Naive thymus-derived CD4-positive, alpha-beta T cell (primary cell): ENCODE data around the gene NRN1. TPM values are rescaled to one million over a fixed set of nuclear protein-coding genes. Genes with fewer than 3 reads are reported as not detected.

Source experiments
- ATAC-seq: fragments of 150-1000 bp; cut with Tn5 transposase; 2 replicates; pipeline ENCODE4 v1.10.0; 2021; ENCODE audit warnings: mild to moderate bottlenecking, moderate library complexity
- CTCF ChIA-PET: fragments of 350-600 bp; sonication (Branson Sonifier 250); formaldehyde crosslinking; loops from one replicate; lab custom pipeline; 2021; ENCODE audit warnings: antibody characterized with exemption; lab: Charles Lee
- POLR2A ChIA-PET: fragments of 350-600 bp; sonication (Branson Sonifier 250); formaldehyde crosslinking; loops from one replicate; lab custom pipeline; 2021; ENCODE audit warnings: antibody characterized with exemption, inconsistent platforms; lab: Charles Lee
- DNase-seq, 9 donors: peaks; one replicate each; pipeline versions ENCODE4 v3.0.0 to v3.0.0-alpha.2; 2020 to 2022; ENCODE audit warnings: mixed read lengths in 1 of 9
- H3K27ac ChIP-seq: one replicate; pipeline ENCODE4 v1.7.0; 2013; ENCODE audit warnings: mild to moderate bottlenecking, low read depth, low read length, moderate library complexity
- H3K27me3 ChIP-seq, 2 donors: one replicate each; pipeline ENCODE4 v1.7.0; 2013; ENCODE audit warnings: low read length in 2 of 2, mild to moderate bottlenecking in 2 of 2, moderate library complexity in 2 of 2; ENCODE audit not compliant: control insufficient read depth in 2 of 2, insufficient read depth in 2 of 2
- H3K36me3 ChIP-seq, 3 experiments: 1 replicate in 2 of 3; 2 replicates in 1 of 3; pipeline ENCODE4 v1.7.0; 2013; ENCODE audit warnings: low read length in 3 of 3, mild to moderate bottlenecking in 3 of 3, moderate library complexity in 1 of 3; ENCODE audit not compliant: insufficient read depth in 3 of 3, control insufficient read depth in 2 of 3
- H3K4me1 ChIP-seq, 2 donors: one replicate each; pipeline ENCODE4 v1.7.0; 2013; ENCODE audit warnings: low read length in 2 of 2, mild to moderate bottlenecking in 2 of 2, moderate library complexity in 1 of 2; ENCODE audit not compliant: control insufficient read depth in 2 of 2, insufficient read depth in 2 of 2
- H3K4me3 ChIP-seq: 2 replicates; pipeline ENCODE4 v1.7.0; 2013; ENCODE audit warnings: mild to moderate bottlenecking, low read length
- H3K9me3 ChIP-seq, 3 experiments: 1 replicate in 2 of 3; 2 replicates in 1 of 3; pipeline ENCODE4 v1.7.0; 2013; ENCODE audit warnings: low read length in 3 of 3; ENCODE audit not compliant: control insufficient read depth in 2 of 3
- H3K27ac Mint-ChIP-seq, 9 donors: one replicate each; pipeline ENCODE4 v1.8.0; 2020 to 2022; ENCODE audit warnings: mixed read lengths in 9 of 9, mild to moderate bottlenecking in 8 of 9, moderate library complexity in 5 of 9, inconsistent platforms in 2 of 9
- H3K27me3 Mint-ChIP-seq, 5 donors: one replicate each; pipeline ENCODE4 v1.8.0; 2021 to 2022; ENCODE audit warnings: mixed read lengths in 5 of 5, mild to moderate bottlenecking in 1 of 5
- H3K36me3 Mint-ChIP-seq, 5 donors: one replicate each; pipeline ENCODE4 v1.8.0; 2020 to 2022; ENCODE audit warnings: mixed read lengths in 5 of 5, mild to moderate bottlenecking in 3 of 5, inconsistent platforms in 1 of 5
- H3K4me1 Mint-ChIP-seq, 7 donors: one replicate each; pipeline ENCODE4 v1.8.0; 2020 to 2022; ENCODE audit warnings: mixed read lengths in 7 of 7, mild to moderate bottlenecking in 3 of 7, inconsistent platforms in 1 of 7
- H3K4me3 Mint-ChIP-seq, 10 donors: one replicate each; pipeline ENCODE4 v1.8.0; 2020 to 2022; ENCODE audit warnings: mild to moderate bottlenecking in 10 of 10, mixed read lengths in 10 of 10, moderate library complexity in 6 of 10, inconsistent platforms in 2 of 10
- H3K9me3 Mint-ChIP-seq, 11 donors: one replicate each; pipeline ENCODE4 v1.8.0; 2020 to 2022; ENCODE audit warnings: mixed read lengths in 11 of 11, mild to moderate bottlenecking in 4 of 11, inconsistent platforms in 1 of 11, moderate library complexity in 1 of 11
- intact Hi-C, 2 donors: fragments of 100-400 bp; cut with micrococcal nuclease; formaldehyde crosslinking; loops; one replicate each; pipeline ENCODE4 v1.15.1; 2023
- polyA plus RNA-seq, 2 donors: library from polyadenylated mRNA; unstranded; fragments of 300-500 nt; fragmentation: Illumina TruSeq; gene quantifications; one replicate each; pipeline ENCODE4 v1.2.3, GENCODE V29; 2021
- total RNA-seq, 6 experiments: library from RNA in 5 of 6; stranded (reverse) in 5 of 6; gene quantifications; 1 replicate in 5 of 6; 2 replicates in 1 of 6; pipeline ENCODE4 v1.2.3 and lab custom pipeline; 2021 to 2026

NRN1 gene
- total and polyA plus RNA-seq, 7 experiments from 2014 or later = 0.19 to 9.1 (median 0.34) TPM; not detected in 2

- DNase-seq (peak in 2 of 9 donors; percentile 20 to 28), ATAC-seq (no peak)
- Mint-ChIP-seq H3K27me3 (peaks cover 85 to 98% (median 90%) of the 10 kb centered on the region in 5 donors), H3K36me3 (peaks cover 0 to 34% (median 6%) of the 10 kb centered on the region in 5 donors), H3K4me3 (peak overlapping the region; percentile 46 to 90 (median 77)), H3K9me3 (peaks cover 0 to 51% (median 20%) of the 10 kb centered on the region in 11 donors), H3K27ac (peak overlapping the region in 7 of 9 donors; percentile 20 to 81 (median 52)), H3K4me1 (peaks cover 47 to 89% (median 74%) of the 10 kb centered on the region in 7 donors)
- ChIA-PET CTCF (interaction anchor here (1.0 kb wide), 1 partner anchor 560 kb away, joined by 3 read pairs; no protein-coding TSS in a partner anchor), POLR2A (interaction anchor here (1.0 to 1.4 kb wide), 2 partner anchors 9 to 335 kb away, joined by 3 to 4 read pairs; no protein-coding TSS in a partner anchor)
- peaks cover 77 to 90% of the 10 kb centered on the region in 2 donors for H3K27me3 ChIP-seq
- intact Hi-C loops = loop anchor here (5.0 to 10.0 kb wide), 6 partner anchors 336 to 1986 kb away; partner anchors contain the start of genes BMP6 (in 1 of the 2) and DSP (in 1 of the 2)
- peak overlapping the region; percentile 46 for H3K4me3 ChIP-seq
- H3K36me3 ChIP-seq = no peaks in the 10 kb centered on the region
- peaks cover 16 to 64% of the 10 kb centered on the region in 2 donors for H3K4me1 ChIP-seq
- H3K9me3 ChIP-seq = peaks cover 0 to 15% (median 3%) of the 10 kb centered on the region in 3 experiments
- no peak overlapping the region for H3K27ac ChIP-seq
Measured at GRCh38 chr6:6002848-6003620, 3.7 kb downstream of the NRN1 start.

- Mint-ChIP-seq H3K4me3 (peak overlapping the region; percentile 46 to 90 (median 77)), H3K4me1 (peaks cover 47 to 89% (median 77%) of the 10 kb centered on the region in 7 donors), H3K27me3 (peaks cover 84 to 97% (median 90%) of the 10 kb centered on the region in 5 donors), H3K9me3 (peaks cover 0 to 50% (median 22%) of the 10 kb centered on the region in 11 donors), H3K27ac (peak overlapping the region in 6 of 9 donors; percentile 40 to 81 (median 64)), H3K36me3 (peaks cover 0 to 34% (median 6%) of the 10 kb centered on the region in 5 donors)
- H3K36me3 ChIP-seq = no peaks in the 10 kb centered on the region
- H3K4me1 ChIP-seq = peaks cover 15 to 63% of the 10 kb centered on the region in 2 donors
- H3K9me3 ChIP-seq = peaks cover 0 to 15% (median 3%) of the 10 kb centered on the region in 3 experiments
- no peak overlapping the region for H3K4me3 ChIP-seq
- ChIA-PET CTCF (interaction anchor here (1.0 kb wide), 1 partner anchor 559 kb away, joined by 3 read pairs; no protein-coding TSS in a partner anchor), POLR2A (no interaction called here)
- intact Hi-C loops = loop anchor here (5.0 to 10.0 kb wide), 6 partner anchors 335 to 1985 kb away; partner anchors contain the start of genes BMP6 (in 1 of the 2) and DSP (in 1 of the 2)
- H3K27ac ChIP-seq = no peak overlapping the region
- peak; percentile 34 for ATAC-seq
- DNase-seq = peak in 4 of 9 donors; percentile 25 to 48 (median 38)
- H3K27me3 ChIP-seq = peaks cover 79 to 91% of the 10 kb centered on the region in 2 donors
Measured at GRCh38 chr6:6002005-6002847, 4.5 kb downstream of the NRN1 start.

GRCh38 chr6:6001443-6001842, 5.3 kb downstream of the NRN1 start:
- CTCF ChIA-PET = no interaction called here
- DNase-seq (peak in 1 of 9 donors; percentile 8), ATAC-seq (no peak)
- no peak overlapping the region for H3K4me3 ChIP-seq
- Mint-ChIP-seq H3K27ac (peak overlapping the region in 5 of 9 donors; percentile 40 to 75 (median 50)), H3K27me3 (peaks cover 87 to 96% (median 88%) of the 10 kb centered on the region in 5 donors), H3K4me3 (peak overlapping the region in 9 of 10 donors; percentile 19 to 87 (median 70)), H3K9me3 (peaks cover 0 to 50% (median 22%) of the 10 kb centered on the region in 11 donors), H3K36me3 (peaks cover 0 to 34% (median 6%) of the 10 kb centered on the region in 5 donors), H3K4me1 (peaks cover 49 to 89% (median 77%) of the 10 kb centered on the region in 7 donors)
- peaks cover 72 to 91% of the 10 kb centered on the region in 2 donors for H3K27me3 ChIP-seq
- peaks cover 15 to 63% of the 10 kb centered on the region in 2 donors for H3K4me1 ChIP-seq
- H3K27ac ChIP-seq = no peak overlapping the region
- intact Hi-C loops = loop anchor here (5.0 to 10.0 kb wide), 6 partner anchors 334 to 1984 kb away; partner anchors contain the start of genes BMP6 (in 1 of the 2) and DSP (in 1 of the 2)
- POLR2A ChIA-PET = no interaction called here
- H3K9me3 ChIP-seq = peaks cover 0 to 15% (median 3%) of the 10 kb centered on the region in 3 experiments
- no peaks in the 10 kb centered on the region for H3K36me3 ChIP-seq

- Mint-ChIP-seq H3K27ac (peak overlapping the region in 6 of 9 donors; percentile 30 to 73 (median 61)), H3K4me1 (peaks cover 60 to 89% (median 80%) of the 10 kb centered on the region in 7 donors), H3K4me3 (peak overlapping the region; percentile 12 to 70 (median 53)), H3K27me3 (peaks cover 88 to 95% (median 88%) of the 10 kb centered on the region in 5 donors), H3K36me3 (peaks cover 0 to 34% (median 8%) of the 10 kb centered on the region in 5 donors), H3K9me3 (peaks cover 0 to 39% (median 16%) of the 10 kb centered on the region in 11 donors)
- H3K4me1 ChIP-seq = peaks cover 27 to 73% of the 10 kb centered on the region in 2 donors
- no peak overlapping the region for H3K27ac ChIP-seq
- intact Hi-C loops = loop anchor here (1.0 to 10.0 kb wide), 9 partner anchors 48 to 1983 kb away; partner anchors contain the start of genes BMP6 (in 1 of the 2) and DSP (in 1 of the 2)
- peaks cover 69 to 91% of the 10 kb centered on the region in 2 donors for H3K27me3 ChIP-seq
- ChIA-PET CTCF (interaction anchor here (0.6 to 0.9 kb wide), 2 partner anchors 10 to 185 kb away, joined by 3 read pairs; no protein-coding TSS in a partner anchor), POLR2A (no interaction called here)
- ATAC-seq (no peak), DNase-seq (peak in 1 of 9 donors; percentile 10)
- H3K36me3 ChIP-seq = no peaks in the 10 kb centered on the region
- H3K4me3 ChIP-seq = no peak overlapping the region
- H3K9me3 ChIP-seq = peaks cover 0 to 15% (median 3%) of the 10 kb centered on the region in 3 experiments
Measured at GRCh38 chr6:5999688-6000608, 6.8 kb downstream of the NRN1 start.
